ENCODE measurements around the gene PROSER2.
A peak's percentile ranks its signal among the peaks of the same experiment; 100 is the strongest.

The PROSER2 gene

GRCh38 chr10:11805792-11806191, 17.4 kb upstream of the PROSER2 start:
- Histone ChIP-seq H3K9ac (ENCODE audit: low read length) (no peak overlapping the region), H3K4me1 (ENCODE audit: control insufficient read depth, insufficient read depth, low read length) (no peaks in the 10 kb centered on the region), H3K36me3 (ENCODE audit: control insufficient read depth, insufficient read depth, low read length, severe bottlenecking) (no peaks in the 10 kb centered on the region), H3K27me3 (replicated peaks; ENCODE audit: control insufficient read depth, insufficient read depth, low read length) (peaks cover 25% of the 10 kb centered on the region), H3K4me3 (ENCODE audit: low read length) (no peak overlapping the region), H3K9me3 (ENCODE audit: control insufficient read depth, low read length) (no peaks in the 10 kb centered on the region)
- no peak for DNase-seq (ENCODE audit: low read depth)

DNA sequence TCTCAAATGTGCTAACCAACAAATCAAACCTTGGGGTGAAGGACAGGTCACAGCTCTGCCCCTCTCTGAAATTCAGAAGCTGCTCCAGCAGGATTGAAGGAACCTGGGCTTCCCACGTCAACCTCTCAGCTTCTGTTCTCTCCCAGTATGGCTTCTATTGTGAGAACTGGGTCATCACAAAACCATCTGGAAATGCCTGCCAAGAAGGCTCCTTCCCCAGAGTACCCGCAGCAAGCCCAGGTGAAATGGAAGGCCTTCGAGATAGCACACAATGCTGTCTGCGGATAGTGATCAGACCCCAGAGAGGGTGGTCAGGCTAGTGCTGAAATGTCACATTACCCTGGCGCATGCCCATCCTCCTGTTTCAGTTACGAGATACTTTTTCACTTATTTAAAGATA, 16.4 kb upstream of the PROSER2 start:
- Histone ChIP-seq H3K4me3 (ENCODE audit: low read length) (no peak overlapping the region), H3K9ac (ENCODE audit: low read length) (no peak overlapping the region), H3K36me3 (ENCODE audit: control insufficient read depth, insufficient read depth, low read length, severe bottlenecking) (no peaks in the 10 kb centered on the region), H3K27me3 (replicated peaks; ENCODE audit: control insufficient read depth, insufficient read depth, low read length) (peaks cover 25% of the 10 kb centered on the region), H3K9me3 (ENCODE audit: control insufficient read depth, low read length) (no peaks in the 10 kb centered on the region), H3K4me1 (ENCODE audit: control insufficient read depth, insufficient read depth, low read length) (no peaks in the 10 kb centered on the region)
- DNase-seq (ENCODE audit: low read depth) = no peak

DNA sequence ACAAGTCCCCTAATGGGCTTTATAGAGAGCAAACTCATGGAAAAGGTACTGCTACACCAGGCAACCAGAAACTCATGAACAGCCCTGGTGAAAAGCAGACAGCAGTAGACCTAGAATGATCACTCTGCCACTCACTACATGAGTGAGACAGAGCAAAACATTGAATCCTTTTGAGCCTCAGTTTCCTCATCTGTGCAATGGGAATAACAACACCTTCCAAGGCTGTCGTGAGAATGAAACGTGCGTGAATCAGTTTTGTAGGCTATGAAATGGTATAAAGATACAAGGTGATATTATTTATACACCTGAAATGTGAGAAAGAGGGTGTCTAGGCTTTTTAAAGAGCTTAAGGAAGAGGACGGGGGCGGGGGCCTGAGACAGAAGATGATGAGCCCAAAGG, 14.3 kb upstream of the PROSER2 start:
- no peak for DNase-seq (ENCODE audit: low read depth)
- H3K4me1 ChIP-seq (ENCODE audit: control insufficient read depth, insufficient read depth, low read length) = no peaks in the 10 kb centered on the region
- no peaks in the 10 kb centered on the region for H3K9me3 ChIP-seq (ENCODE audit: control insufficient read depth, low read length)
- H3K4me3 ChIP-seq (ENCODE audit: low read length) = no peak overlapping the region
- peaks cover 25% of the 10 kb centered on the region for H3K27me3 ChIP-seq (replicated peaks; ENCODE audit: control insufficient read depth, insufficient read depth, low read length)
- H3K9ac ChIP-seq (ENCODE audit: low read length) = no peak overlapping the region
- H3K36me3 ChIP-seq (ENCODE audit: control insufficient read depth, insufficient read depth, low read length, severe bottlenecking) = no peaks in the 10 kb centered on the region

GRCh38 chr10:11810313-11810766, 12.8 kb upstream of the PROSER2 start:
- no peak overlapping the region for H3K9ac ChIP-seq (ENCODE audit: low read length)
- peaks cover 22% of the 10 kb centered on the region for H3K27me3 ChIP-seq (replicated peaks; ENCODE audit: control insufficient read depth, insufficient read depth, low read length)
- H3K9me3 ChIP-seq (ENCODE audit: control insufficient read depth, low read length) = no peaks in the 10 kb centered on the region
- DNase-seq (ENCODE audit: low read depth) = peak; percentile 34
- H3K4me3 ChIP-seq (ENCODE audit: low read length) = no peak overlapping the region
- no peaks in the 10 kb centered on the region for H3K4me1 ChIP-seq (ENCODE audit: control insufficient read depth, insufficient read depth, low read length)
- H3K36me3 ChIP-seq (ENCODE audit: control insufficient read depth, insufficient read depth, low read length, severe bottlenecking) = no peaks in the 10 kb centered on the region

DNA sequence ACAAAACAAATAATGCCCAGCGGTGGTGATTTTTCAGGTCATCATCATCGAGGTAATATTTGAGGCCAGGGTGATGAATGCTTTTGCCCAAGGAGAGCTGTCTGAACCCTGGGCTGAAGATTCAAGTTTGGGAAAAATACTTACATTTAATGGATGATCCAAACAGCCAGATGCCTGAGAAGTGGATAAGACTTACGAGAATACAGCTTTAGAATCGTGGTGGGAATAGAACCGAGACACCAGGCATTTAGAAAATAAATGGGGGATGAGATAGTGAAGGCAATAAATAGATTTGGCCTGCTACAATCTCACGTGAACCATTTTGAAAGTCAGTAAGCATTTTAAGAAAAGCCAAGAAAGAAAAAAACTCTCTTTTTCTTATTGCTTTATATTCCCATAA, 12.2 kb upstream of the PROSER2 start:
- Histone ChIP-seq H3K9ac (ENCODE audit: low read length) (no peak overlapping the region), H3K4me3 (ENCODE audit: low read length) (no peak overlapping the region), H3K4me1 (ENCODE audit: control insufficient read depth, insufficient read depth, low read length) (no peaks in the 10 kb centered on the region), H3K9me3 (ENCODE audit: control insufficient read depth, low read length) (no peaks in the 10 kb centered on the region), H3K27me3 (replicated peaks; ENCODE audit: control insufficient read depth, insufficient read depth, low read length) (peaks cover 16% of the 10 kb centered on the region), H3K36me3 (ENCODE audit: control insufficient read depth, insufficient read depth, low read length, severe bottlenecking) (no peaks in the 10 kb centered on the region)
- DNase-seq (ENCODE audit: low read depth) = no peak

DNA sequence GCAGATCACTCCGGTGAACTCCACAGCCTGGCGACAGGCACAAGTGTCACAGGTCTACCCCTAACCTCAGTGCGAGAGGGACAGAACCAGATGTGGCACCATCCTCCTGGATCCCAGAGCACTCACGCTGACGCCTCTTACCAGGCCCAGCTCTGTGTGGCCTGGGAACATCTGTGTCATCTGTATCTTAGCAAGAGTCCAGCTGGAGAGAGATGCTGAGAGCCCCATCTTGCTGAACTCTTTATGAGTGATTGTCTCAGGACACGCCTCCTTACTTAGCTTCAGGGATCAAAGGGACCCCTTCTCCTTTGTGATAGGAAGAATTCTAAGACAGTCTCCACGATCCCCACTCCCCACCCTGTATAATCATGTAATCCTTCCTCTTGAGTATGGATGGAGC, 10.0 kb upstream of the PROSER2 start:
- Histone ChIP-seq H3K36me3 (ENCODE audit: control insufficient read depth, insufficient read depth, low read length, severe bottlenecking) (no peaks in the 10 kb centered on the region), H3K4me3 (ENCODE audit: low read length) (no peak overlapping the region), H3K9me3 (ENCODE audit: control insufficient read depth, low read length) (no peaks in the 10 kb centered on the region), H3K9ac (ENCODE audit: low read length) (no peak overlapping the region), H3K27me3 (replicated peaks; ENCODE audit: control insufficient read depth, insufficient read depth, low read length) (peaks cover 3% of the 10 kb centered on the region), H3K4me1 (ENCODE audit: control insufficient read depth, insufficient read depth, low read length) (no peaks in the 10 kb centered on the region)
- no peak for DNase-seq (ENCODE audit: low read depth)

DNA sequence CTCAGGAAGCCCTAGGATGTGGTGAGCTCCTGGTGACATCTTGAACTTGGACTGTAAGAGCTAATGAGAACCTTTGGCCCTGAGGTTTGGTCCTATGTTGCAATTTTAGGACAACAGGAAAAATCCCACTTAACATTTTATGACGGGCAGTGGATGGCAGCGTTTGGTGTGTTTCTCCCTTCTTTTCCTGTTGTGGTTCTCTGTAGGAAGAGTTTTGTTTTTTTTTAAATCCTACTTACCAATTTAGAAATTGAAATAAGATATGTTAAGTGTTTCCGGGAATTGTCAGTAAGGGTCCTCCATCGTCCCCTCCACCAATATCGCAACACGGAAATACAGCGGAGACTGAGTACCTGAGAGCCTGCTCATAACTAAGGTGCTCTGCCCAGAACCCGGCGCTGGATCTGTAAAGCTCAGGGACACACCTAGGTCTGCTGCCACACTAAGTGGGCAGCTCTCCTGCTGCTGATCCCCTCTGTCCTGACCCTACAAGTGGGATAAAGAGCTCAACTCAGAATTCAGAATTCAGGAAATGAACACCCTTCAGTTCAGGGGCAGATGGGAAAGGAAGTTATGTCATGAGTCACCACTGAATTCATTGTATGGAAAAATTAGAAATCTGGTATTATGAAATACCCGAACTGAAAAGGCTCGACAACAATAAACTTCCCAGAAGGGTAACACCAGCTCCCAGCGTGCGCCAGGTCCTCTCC, 9.1 kb upstream of the PROSER2 start:
- H3K4me3 ChIP-seq (ENCODE audit: low read length) = no peak overlapping the region
- H3K9ac ChIP-seq (ENCODE audit: low read length) = no peak overlapping the region
- DNase-seq (ENCODE audit: low read depth) = no peak
- H3K9me3 ChIP-seq (ENCODE audit: control insufficient read depth, low read length) = no peaks in the 10 kb centered on the region
- H3K4me1 ChIP-seq (ENCODE audit: control insufficient read depth, insufficient read depth, low read length) = no peaks in the 10 kb centered on the region
- no peaks in the 10 kb centered on the region for H3K27me3 ChIP-seq (replicated peaks; ENCODE audit: control insufficient read depth, insufficient read depth, low read length)
- H3K36me3 ChIP-seq (ENCODE audit: control insufficient read depth, insufficient read depth, low read length, severe bottlenecking) = no peaks in the 10 kb centered on the region

DNA sequence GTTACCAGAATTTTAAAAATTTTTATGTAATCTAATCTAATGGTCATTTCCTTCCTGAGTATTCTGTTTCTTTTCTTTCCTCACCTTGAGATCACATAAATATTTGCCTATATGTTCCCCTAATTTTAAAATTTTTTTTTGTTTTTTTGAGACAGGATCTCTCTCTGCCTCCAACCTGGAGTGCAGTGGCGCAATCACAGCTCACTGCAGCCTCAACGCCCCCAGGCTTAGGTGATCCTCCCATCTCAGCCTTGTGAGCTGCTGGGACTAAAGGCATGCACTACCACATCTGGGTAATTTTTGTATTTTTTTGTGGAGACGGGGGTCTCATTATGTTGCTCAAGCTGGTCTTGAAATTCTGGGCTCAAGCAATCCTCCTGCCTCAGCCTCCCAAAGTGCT, 4.1 kb upstream of the PROSER2 start:
- no peak for DNase-seq (ENCODE audit: low read depth)
- Histone ChIP-seq H3K4me3 (ENCODE audit: low read length) (no peak overlapping the region), H3K4me1 (ENCODE audit: control insufficient read depth, insufficient read depth, low read length) (no peaks in the 10 kb centered on the region), H3K36me3 (ENCODE audit: control insufficient read depth, insufficient read depth, low read length, severe bottlenecking) (no peaks in the 10 kb centered on the region), H3K9me3 (ENCODE audit: control insufficient read depth, low read length) (no peaks in the 10 kb centered on the region), H3K27me3 (replicated peaks; ENCODE audit: control insufficient read depth, insufficient read depth, low read length) (no peaks in the 10 kb centered on the region), H3K9ac (ENCODE audit: low read length) (no peak overlapping the region)

- no peak overlapping the region for H3K9ac ChIP-seq (ENCODE audit: low read length)
- DNase-seq (ENCODE audit: low read depth) = no peak
- no peaks in the 10 kb centered on the region for H3K27me3 ChIP-seq (replicated peaks; ENCODE audit: control insufficient read depth, insufficient read depth, low read length)
- no peak overlapping the region for H3K4me3 ChIP-seq (ENCODE audit: low read length)
- H3K9me3 ChIP-seq (ENCODE audit: control insufficient read depth, low read length) = no peaks in the 10 kb centered on the region
- peaks cover 17% of the 10 kb centered on the region for H3K4me1 ChIP-seq (ENCODE audit: control insufficient read depth, insufficient read depth, low read length)
- no peaks in the 10 kb centered on the region for H3K36me3 ChIP-seq (ENCODE audit: control insufficient read depth, insufficient read depth, low read length, severe bottlenecking)
Measured at GRCh38 chr10:11822026-11822756, 965 bp upstream of the PROSER2 start.

GRCh38 chr10:11822809-11823121, 391 bp upstream of the PROSER2 start:
- H3K4me1 ChIP-seq (ENCODE audit: control insufficient read depth, insufficient read depth, low read length) = peaks cover 17% of the 10 kb centered on the region
- peak overlapping the region; percentile 85 for H3K4me3 ChIP-seq (ENCODE audit: low read length)
- no peak for DNase-seq (ENCODE audit: low read depth)
- H3K27me3 ChIP-seq (replicated peaks; ENCODE audit: control insufficient read depth, insufficient read depth, low read length) = no peaks in the 10 kb centered on the region
- H3K36me3 ChIP-seq (ENCODE audit: control insufficient read depth, insufficient read depth, low read length, severe bottlenecking) = no peaks in the 10 kb centered on the region
- peak overlapping the region; percentile 82 for H3K9ac ChIP-seq (ENCODE audit: low read length)
- no peaks in the 10 kb centered on the region for H3K9me3 ChIP-seq (ENCODE audit: control insufficient read depth, low read length)

DNA sequence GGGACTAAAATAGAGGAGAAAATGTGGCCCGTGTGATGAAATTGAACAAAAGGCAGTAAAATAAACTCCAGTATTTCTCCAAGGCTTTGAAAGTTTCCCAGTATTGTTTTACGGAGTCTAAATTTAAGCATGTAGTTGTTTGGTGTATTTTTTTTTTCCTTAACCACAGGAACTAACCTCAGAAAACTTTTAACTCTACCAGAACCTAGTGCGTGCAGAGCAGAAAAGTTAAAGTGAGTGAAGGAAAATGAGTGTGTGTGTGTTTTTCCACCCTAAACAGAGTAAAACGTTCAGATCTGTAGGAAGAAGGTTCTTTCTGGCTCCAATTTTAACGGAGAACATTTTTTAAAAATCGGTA, 812 bp downstream of the PROSER2 start:
- Histone ChIP-seq H3K9me3 (ENCODE audit: control insufficient read depth, low read length) (no peaks in the 10 kb centered on the region), H3K36me3 (ENCODE audit: control insufficient read depth, insufficient read depth, low read length, severe bottlenecking) (no peaks in the 10 kb centered on the region), H3K9ac (ENCODE audit: low read length) (peak overlapping the region; percentile 82), H3K4me1 (ENCODE audit: control insufficient read depth, insufficient read depth, low read length) (peaks cover 17% of the 10 kb centered on the region), H3K4me3 (ENCODE audit: low read length) (peak overlapping the region; percentile 85), H3K27me3 (replicated peaks; ENCODE audit: control insufficient read depth, insufficient read depth, low read length) (no peaks in the 10 kb centered on the region)
- peak; percentile 42 for DNase-seq (ENCODE audit: low read depth)
